Measurements from ENCODE around the gene ZNF366. TPM values are rescaled to one million over a fixed set of nuclear protein-coding genes. Genes with fewer than 3 reads are reported as not detected.

Gene ZNF366
- total RNA-seq, 1 donor from 2014 or later = not detected

- no peaks in the 10 kb centered on the region for H3K27me3 ChIP-seq (ENCODE audit: insufficient read depth, low read length)
- peak overlapping the region; percentile 5 for H3K4me3 Mint-ChIP-seq (ENCODE audit: unreplicated experiment)
- no peaks in the 10 kb centered on the region for H3K9me3 ChIP-seq (ENCODE audit: insufficient read depth, low read depth, low read length)
- peak; percentile 81 for DNase-seq (ENCODE audit: low read depth)
- peaks cover 3% of the 10 kb centered on the region for H3K9me3 Mint-ChIP-seq (ENCODE audit: unreplicated experiment)
- no peak overlapping the region for H3K4me2 ChIP-seq (ENCODE audit: low read length)
- H3K9ac ChIP-seq (ENCODE audit: low read length) = no peak overlapping the region
- peak overlapping the region; percentile 56 for H3K27ac Mint-ChIP-seq (ENCODE audit: unreplicated experiment)
- H3K4me1 Mint-ChIP-seq (ENCODE audit: low read depth, unreplicated experiment) = peaks cover 37% of the 10 kb centered on the region
- H3K36me3 ChIP-seq (ENCODE audit: insufficient read depth, low read length) = no peaks in the 10 kb centered on the region
- FAIRE-seq = peak; percentile 68
- H3K27me3 Mint-ChIP-seq (ENCODE audit: low read depth, unreplicated experiment) = no peaks in the 10 kb centered on the region
- no peak for TF ChIP-seq CTCF (IDR thresholded peaks at IDR 0.05; ENCODE audit: insufficient read depth, low read depth, low read length)
- no peak for TF ChIP-seq EZH2 (IDR thresholded peaks at IDR 0.05; ENCODE audit: insufficient read depth, low read length)
- H4K20me1 ChIP-seq (ENCODE audit: insufficient read depth, low read length) = no peaks in the 10 kb centered on the region
- no peak overlapping the region for H3K4me3 ChIP-seq (ENCODE audit: insufficient read depth, low read depth, low read length)
- H3K27ac ChIP-seq (ENCODE audit: low read depth, low read length) = no peak overlapping the region
- no peaks in the 10 kb centered on the region for H3K79me2 ChIP-seq (ENCODE audit: insufficient read depth, low read length)
- H3K4me1 ChIP-seq (ENCODE audit: insufficient read depth, low read length) = peaks cover 18% of the 10 kb centered on the region
- no peak overlapping the region for H2AFZ ChIP-seq (ENCODE audit: low read depth, low read length)
- H3K36me3 Mint-ChIP-seq (ENCODE audit: low read depth, unreplicated experiment) = peaks cover 2% of the 10 kb centered on the region
Measured at GRCh38 chr5:72465601-72466563, 41.3 kb downstream of the ZNF366 start.

- H3K79me2 ChIP-seq (ENCODE audit: insufficient read depth, low read length) = no peaks in the 10 kb centered on the region
- no peak overlapping the region for H3K27ac Mint-ChIP-seq (ENCODE audit: unreplicated experiment)
- H3K36me3 ChIP-seq (ENCODE audit: insufficient read depth, low read length) = no peaks in the 10 kb centered on the region
- no peaks in the 10 kb centered on the region for H3K27me3 ChIP-seq (ENCODE audit: insufficient read depth, low read length)
- no peak for DNase-seq (ENCODE audit: low read depth)
- no peaks in the 10 kb centered on the region for H3K27me3 Mint-ChIP-seq (ENCODE audit: low read depth, unreplicated experiment)
- no peak overlapping the region for H3K4me2 ChIP-seq (ENCODE audit: low read length)
- H2AFZ ChIP-seq (ENCODE audit: low read depth, low read length) = no peak overlapping the region
- TF ChIP-seq CTCF (IDR thresholded peaks at IDR 0.05; ENCODE audit: insufficient read depth, low read depth, low read length) (no peak), EZH2 (IDR thresholded peaks at IDR 0.05; ENCODE audit: insufficient read depth, low read length) (no peak)
- H3K4me1 ChIP-seq (ENCODE audit: insufficient read depth, low read length) = peaks cover 13% of the 10 kb centered on the region
- no peaks in the 10 kb centered on the region for H3K36me3 Mint-ChIP-seq (ENCODE audit: low read depth, unreplicated experiment)
- H3K4me3 Mint-ChIP-seq (ENCODE audit: unreplicated experiment) = no peak overlapping the region
- peaks cover 3% of the 10 kb centered on the region for H3K9me3 Mint-ChIP-seq (ENCODE audit: unreplicated experiment)
- H3K4me3 ChIP-seq (ENCODE audit: insufficient read depth, low read depth, low read length) = no peak overlapping the region
- H3K9ac ChIP-seq (ENCODE audit: low read length) = no peak overlapping the region
- FAIRE-seq = no peak
- H4K20me1 ChIP-seq (ENCODE audit: insufficient read depth, low read length) = no peaks in the 10 kb centered on the region
- no peak overlapping the region for H3K27ac ChIP-seq (ENCODE audit: low read depth, low read length)
- no peaks in the 10 kb centered on the region for H3K9me3 ChIP-seq (ENCODE audit: insufficient read depth, low read depth, low read length)
- peaks cover 32% of the 10 kb centered on the region for H3K4me1 Mint-ChIP-seq (ENCODE audit: low read depth, unreplicated experiment)
Measured at GRCh38 chr5:72465066-72465465, 42.1 kb downstream of the ZNF366 start.

GRCh38 chr5:72464071-72464470, 43.1 kb downstream of the ZNF366 start:
- Mint-ChIP-seq H3K36me3 (ENCODE audit: low read depth, unreplicated experiment) (no peaks in the 10 kb centered on the region), H3K27ac (ENCODE audit: unreplicated experiment) (no peak overlapping the region), H3K4me3 (ENCODE audit: unreplicated experiment) (no peak overlapping the region), H3K4me1 (ENCODE audit: low read depth, unreplicated experiment) (peaks cover 37% of the 10 kb centered on the region), H3K9me3 (ENCODE audit: unreplicated experiment) (peaks cover 8% of the 10 kb centered on the region), H3K27me3 (ENCODE audit: low read depth, unreplicated experiment) (peaks cover 3% of the 10 kb centered on the region)
- Histone ChIP-seq H3K4me1 (ENCODE audit: insufficient read depth, low read length) (peaks cover 13% of the 10 kb centered on the region), H3K36me3 (ENCODE audit: insufficient read depth, low read length) (no peaks in the 10 kb centered on the region), H3K79me2 (ENCODE audit: insufficient read depth, low read length) (no peaks in the 10 kb centered on the region), H3K27ac (ENCODE audit: low read depth, low read length) (no peak overlapping the region), H3K4me3 (ENCODE audit: insufficient read depth, low read depth, low read length) (no peak overlapping the region), H3K27me3 (ENCODE audit: insufficient read depth, low read length) (no peaks in the 10 kb centered on the region), H3K9ac (ENCODE audit: low read length) (no peak overlapping the region), H3K9me3 (ENCODE audit: insufficient read depth, low read depth, low read length) (no peaks in the 10 kb centered on the region), H4K20me1 (ENCODE audit: insufficient read depth, low read length) (no peaks in the 10 kb centered on the region), H3K4me2 (ENCODE audit: low read length) (no peak overlapping the region), H2AFZ (ENCODE audit: low read depth, low read length) (no peak overlapping the region)
- TF ChIP-seq EZH2 (IDR thresholded peaks at IDR 0.05; ENCODE audit: insufficient read depth, low read length) = no peak
- no peak for TF ChIP-seq CTCF (IDR thresholded peaks at IDR 0.05; ENCODE audit: insufficient read depth, low read depth, low read length)
- DNase-seq (ENCODE audit: low read depth) = no peak
- no peak for FAIRE-seq

All from astrocyte (in vitro differentiated cells and primary cell).